ENCODE data around the gene FBF1.

Gene FBF1

GRCh38 chr17:75927286-75927922 is 13.4 kb downstream of the FBF1 start:
- TF ChIP-seq, protein P1, sequence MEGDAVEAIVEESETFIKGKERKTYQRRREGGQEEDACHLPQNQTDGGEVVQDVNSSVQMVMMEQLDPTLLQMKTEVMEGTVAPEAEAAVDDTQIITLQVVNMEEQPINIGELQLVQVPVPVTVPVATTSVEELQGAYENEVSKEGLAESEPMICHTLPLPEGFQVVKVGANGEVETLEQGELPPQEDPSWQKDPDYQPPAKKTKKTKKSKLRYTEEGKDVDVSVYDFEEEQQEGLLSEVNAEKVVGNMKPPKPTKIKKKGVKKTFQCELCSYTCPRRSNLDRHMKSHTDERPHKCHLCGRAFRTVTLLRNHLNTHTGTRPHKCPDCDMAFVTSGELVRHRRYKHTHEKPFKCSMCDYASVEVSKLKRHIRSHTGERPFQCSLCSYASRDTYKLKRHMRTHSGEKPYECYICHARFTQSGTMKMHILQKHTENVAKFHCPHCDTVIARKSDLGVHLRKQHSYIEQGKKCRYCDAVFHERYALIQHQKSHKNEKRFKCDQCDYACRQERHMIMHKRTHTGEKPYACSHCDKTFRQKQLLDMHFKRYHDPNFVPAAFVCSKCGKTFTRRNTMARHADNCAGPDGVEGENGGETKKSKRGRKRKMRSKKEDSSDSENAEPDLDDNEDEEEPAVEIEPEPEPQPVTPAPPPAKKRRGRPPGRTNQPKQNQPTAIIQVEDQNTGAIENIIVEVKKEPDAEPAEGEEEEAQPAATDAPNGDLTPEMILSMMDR (IDR thresholded peaks at IDR 0.05; ENCODE audit: control insufficient read depth, extremely low read depth, insufficient read depth) = peak; percentile 44
- DNase-seq (ENCODE audit: low read depth) = peak; percentile 27
- H3K4me3 ChIP-seq (ENCODE audit: low read depth, low read length) = no peak overlapping the region

DNA sequence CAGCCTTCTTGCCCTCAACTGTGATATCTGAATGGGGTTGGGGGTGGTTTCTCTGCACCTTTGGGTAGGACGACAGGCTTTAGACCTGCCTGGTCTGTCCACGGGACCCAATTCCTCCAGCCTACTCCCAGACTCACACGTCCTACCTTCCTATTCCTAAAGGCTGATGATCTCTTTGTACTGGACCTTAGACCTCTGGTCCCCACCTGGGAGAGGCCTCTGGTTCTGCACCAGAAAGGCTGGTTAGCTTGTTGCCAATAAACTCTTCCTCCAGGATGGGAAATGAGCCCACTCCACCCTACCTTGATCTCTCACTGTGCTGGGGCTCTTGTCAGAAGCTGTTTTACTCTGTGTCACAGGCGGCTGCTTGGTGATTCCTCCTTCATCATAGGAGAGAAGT is 14.4 kb downstream of the FBF1 start:
- TF ChIP-seq, protein P1 (IDR thresholded peaks at IDR 0.05; ENCODE audit: control insufficient read depth, extremely low read depth, insufficient read depth) = no peak
- H3K4me3 ChIP-seq (ENCODE audit: low read depth, low read length) = no peak overlapping the region
- no peak for DNase-seq (ENCODE audit: low read depth)

DNA sequence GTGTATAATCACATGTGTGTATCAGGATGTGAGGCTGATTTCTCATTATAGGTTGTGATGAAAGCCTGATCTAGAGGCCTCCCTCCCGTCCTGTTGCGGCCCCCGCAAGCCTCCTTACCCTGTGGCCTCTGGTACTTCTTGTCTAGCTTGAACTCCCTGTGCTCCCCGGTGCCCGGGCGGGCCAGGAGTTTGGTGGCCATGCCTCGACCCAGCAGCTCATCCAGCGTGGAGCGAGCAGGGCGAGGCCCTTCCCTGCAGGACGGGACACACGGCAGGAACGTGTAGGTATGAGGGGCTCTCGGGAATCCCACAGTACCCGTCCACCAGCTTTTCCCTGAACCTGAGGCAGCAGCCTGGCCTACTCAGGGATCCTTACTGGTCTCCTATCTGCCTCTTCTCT is 14.9 kb downstream of the FBF1 start:
- no peak overlapping the region for H3K4me3 ChIP-seq (ENCODE audit: low read depth, low read length)
- TF ChIP-seq, protein P1 (IDR thresholded peaks at IDR 0.05; ENCODE audit: control insufficient read depth, extremely low read depth, insufficient read depth) = no peak

DNA sequence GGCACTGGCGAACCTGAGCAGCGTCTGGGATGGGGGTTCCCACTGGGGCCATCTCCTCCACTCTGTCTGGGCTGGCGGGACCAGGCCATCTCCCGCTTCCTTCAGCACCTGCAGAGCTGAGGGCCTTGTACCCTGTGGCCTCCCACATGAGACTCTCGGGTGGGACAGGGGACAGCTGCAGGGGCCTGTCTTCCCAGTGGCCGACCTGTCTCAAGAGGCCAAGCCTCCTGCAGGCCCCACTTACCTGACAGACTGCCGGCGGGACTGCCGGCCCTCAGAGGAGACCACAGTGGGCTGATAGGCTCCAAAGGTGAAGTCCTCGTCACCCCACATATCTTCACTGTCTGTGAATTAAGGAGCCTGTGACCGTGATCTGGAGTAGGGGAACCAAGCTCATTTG is 15.7 kb downstream of the FBF1 start:
- TF ChIP-seq, protein P1 (IDR thresholded peaks at IDR 0.05; ENCODE audit: control insufficient read depth, extremely low read depth, insufficient read depth) = no peak
- no peak overlapping the region for H3K4me3 ChIP-seq (ENCODE audit: low read depth, low read length)
- no peak for DNase-seq (ENCODE audit: low read depth)

More for the DNA sequence above, 14.9 kb downstream of the FBF1 start:
- no peak for DNase-seq (ENCODE audit: low read depth)

DNA sequence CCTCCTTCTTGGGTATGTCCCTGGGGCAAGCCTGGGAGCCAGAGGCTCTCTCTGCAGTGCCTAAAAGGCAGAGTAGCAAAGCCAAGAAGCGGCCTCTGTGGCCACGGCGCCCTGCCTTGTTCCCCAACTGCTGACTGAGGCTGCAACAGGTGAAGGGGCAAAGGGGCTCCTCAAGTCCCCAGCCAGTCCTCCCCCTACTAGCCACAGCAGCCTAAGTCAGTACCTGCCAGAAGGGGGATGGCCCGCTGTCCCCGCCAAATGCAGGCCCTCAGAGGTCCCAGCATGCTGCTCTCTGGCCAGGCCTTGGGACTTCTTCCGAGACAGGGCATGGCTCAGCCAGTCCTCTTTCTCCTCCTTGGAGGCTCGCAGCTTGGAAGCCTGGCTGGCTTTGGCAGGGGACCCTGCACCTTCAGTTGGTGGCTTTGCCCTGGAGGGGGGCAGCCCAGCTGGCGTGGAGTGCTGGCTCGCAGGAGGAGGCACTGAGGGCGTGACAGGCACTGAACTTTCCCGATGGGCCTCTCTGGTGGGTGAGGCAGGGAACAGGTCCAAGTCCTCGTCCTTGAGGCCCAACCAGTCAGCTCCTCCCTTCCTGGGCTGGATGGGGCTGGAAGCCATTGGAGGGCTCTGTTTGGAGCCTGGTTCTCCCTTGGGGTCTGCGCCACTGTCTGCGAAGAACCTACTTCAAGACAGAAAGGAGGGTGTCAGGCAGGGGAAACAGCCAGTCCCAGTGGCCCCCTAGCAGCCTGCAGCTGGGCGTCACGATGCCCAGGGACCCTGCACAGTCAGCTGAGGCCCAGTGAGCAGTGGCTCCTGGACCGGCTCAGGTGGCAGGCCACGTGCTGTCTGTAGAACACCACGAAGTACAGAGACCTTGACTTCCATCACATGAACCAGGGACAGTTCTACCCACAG is 17.6 kb downstream of the FBF1 start:
- no peak for DNase-seq (ENCODE audit: low read depth)
- no peak overlapping the region for H3K4me3 ChIP-seq (ENCODE audit: low read depth, low read length)
- TF ChIP-seq, protein P1 (IDR thresholded peaks at IDR 0.05; ENCODE audit: control insufficient read depth, extremely low read depth, insufficient read depth) = no peak

DNA sequence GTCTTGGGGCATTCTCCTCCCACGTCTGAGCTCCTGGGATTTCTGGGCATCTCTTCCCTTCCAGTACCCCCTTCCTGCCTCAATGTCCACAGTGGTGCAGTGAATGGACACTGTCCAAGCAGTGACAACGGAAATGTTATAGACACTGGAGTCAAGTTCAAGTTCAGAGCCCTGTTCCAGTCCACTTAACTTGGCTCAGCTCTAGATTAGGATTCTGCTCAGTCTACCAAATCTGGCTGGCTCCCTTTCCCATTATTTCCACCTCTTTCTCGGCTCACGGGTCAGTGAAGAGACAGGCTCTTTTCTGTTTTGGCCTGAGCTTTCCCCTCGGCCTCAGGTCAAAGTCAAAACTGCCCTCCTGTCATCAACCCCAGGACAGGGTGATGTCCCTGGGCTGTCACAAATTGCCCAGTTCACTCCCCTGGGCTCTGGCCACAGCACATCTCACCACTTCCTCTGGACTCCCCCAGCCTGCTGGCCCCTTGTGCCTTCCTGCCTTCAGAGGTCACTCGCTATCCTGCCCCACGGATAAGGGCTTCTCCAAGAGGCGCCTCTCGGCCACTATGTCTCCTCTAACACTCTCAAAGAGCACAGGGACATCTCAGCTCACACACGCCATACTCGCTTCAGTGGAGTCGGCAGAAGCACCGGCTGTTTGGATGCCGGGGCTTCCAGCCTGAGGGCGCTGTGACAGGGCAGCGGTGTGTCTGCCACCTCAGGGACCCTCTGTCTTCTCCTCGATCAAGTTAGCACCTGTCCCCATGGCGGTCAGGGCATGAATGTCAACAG is 18.5 kb downstream of the FBF1 start:
- DNase-seq (ENCODE audit: low read depth) = no peak
- TF ChIP-seq, protein P1 (IDR thresholded peaks at IDR 0.05; ENCODE audit: control insufficient read depth, extremely low read depth, insufficient read depth) = no peak
- no peak overlapping the region for H3K4me3 ChIP-seq (ENCODE audit: low read depth, low read length)

Data from LNCaP clone FGC (cell line).